Globus pallidus (tissue), 1 donor: Measurements from ENCODE around the gene PLP2.
"Not testable (repeated sequence)": the region's sequence is repeated elsewhere in the genome, so short reads cannot be mapped to it uniquely, and the experiment has no call there.

Experiments used
- DNase-seq: peaks from one replicate; pipeline ENCODE4 v3.0.0-alpha.2; 2015; ENCODE audit warnings: low spot score

The PLP2 gene, protein sequence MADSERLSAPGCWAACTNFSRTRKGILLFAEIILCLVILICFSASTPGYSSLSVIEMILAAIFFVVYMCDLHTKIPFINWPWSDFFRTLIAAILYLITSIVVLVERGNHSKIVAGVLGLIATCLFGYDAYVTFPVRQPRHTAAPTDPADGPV

DNA sequence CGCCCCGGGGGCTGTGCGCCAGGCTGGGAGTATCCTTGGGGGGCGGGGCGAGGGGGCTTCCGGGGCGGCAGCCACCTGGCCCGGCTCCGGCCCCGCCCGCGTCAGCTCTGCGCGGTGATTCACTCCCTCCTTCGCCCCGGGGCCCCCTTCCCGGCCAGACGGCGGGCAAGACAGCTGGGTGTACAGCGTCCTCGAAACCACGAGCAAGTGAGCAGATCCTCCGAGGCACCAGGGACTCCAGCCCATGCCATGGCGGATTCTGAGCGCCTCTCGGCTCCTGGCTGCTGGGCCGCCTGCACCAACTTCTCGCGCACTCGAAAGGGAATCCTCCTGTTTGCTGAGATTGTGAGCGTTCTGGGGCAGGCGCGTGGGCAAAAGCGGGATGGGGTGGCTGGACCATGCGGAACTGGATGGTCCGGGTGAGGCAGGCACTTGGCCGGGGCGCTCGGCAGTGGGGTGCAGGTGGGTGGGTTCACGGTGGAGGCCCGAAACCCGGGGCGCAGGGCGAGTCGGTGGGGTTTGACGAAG is at the start of gene PLP2:
Gene PLP2 (plus strand): TSS at position 147 of the 528 bp plus-strand sequence. CDS start 103 bp downstream, at position 250.
- DNase-seq = no peak

DNA sequence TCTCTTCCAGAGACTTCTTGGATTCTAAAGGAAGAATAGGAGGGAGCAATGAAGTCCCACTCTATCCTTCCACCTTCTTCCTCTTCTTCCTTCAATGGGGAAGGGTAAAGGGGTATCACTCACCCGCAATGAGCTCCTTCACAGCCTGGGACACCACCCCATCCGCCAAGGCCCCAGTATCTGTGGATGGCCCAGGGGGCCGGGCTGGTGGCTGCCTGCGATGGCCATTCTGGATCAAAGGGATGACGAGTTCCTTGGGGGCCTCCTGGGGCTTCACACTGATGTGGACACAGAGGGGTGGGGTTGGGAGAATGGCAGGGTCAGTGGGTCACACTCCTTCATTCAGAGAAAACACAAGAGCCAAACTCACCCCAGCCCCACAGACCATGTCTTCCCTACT is 49.2 kb upstream of the PLP2 start:
- DNase-seq = no peak

DNA sequence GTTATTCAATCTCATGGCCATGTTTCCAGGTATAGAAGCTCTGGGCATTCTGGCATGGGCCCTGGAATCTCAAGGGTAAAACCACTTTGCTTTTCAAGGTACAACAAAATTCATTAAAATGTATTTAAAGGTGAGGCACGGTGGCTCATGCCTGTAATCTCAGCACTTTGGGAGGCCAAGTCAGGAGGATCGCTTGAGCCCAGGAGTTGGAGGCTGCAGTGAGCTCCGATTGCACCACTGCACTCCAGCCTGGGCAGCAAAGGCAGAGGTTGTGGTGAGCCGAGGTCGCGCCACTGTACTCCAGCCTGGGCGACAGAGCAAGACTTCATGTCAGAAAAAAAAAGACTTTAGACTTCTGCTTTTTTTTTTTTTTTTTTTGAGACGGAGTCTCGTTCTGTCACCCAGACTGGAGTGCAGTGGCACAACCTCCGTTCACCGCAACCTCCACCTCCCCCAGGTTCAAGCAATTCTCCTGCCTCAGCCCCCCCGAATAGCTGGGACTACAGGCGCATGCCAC is 43.9 kb upstream of the PLP2 start:
- not testable (repeated sequence) for DNase-seq

DNA sequence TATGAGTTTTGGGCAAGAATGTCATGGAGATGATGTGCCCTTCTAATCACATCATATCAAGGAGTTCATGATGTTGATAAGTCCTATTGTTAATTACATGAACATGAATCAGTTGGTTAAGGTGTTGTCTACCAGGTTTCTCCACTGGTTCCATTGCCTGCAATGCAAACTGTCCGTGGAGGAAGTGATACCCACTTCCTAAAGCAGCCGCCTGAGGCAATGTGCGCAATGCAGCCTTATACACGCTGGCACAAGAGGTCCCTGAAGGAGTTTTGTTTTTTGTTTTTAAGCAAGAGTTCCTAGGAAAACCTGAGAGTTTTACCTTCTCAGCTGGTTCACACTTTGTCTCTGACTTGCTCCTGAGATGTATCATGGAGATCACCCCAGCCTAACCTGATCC is 42.3 kb upstream of the PLP2 start:
- DNase-seq = no peak

DNA sequence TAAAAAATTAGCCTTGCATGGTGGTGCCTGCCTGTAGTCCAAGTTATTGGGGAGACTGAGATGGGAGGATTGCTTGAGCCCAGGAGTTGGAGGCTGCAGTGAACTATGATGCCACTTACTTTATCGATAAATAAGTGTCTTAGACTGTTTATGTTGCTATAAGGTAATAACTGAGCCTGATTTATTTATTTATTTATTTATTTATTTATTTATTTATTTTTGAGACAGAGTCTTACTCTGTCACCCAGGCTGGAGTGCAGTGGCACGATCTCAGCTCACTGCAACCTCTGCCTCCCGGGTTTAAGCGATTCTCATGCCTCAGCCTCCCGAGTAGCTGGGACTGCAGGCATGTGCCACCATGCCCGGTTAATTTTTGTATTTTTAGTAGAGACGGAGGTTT is 39.4 kb upstream of the PLP2 start:
- DNase-seq = not testable (repeated sequence)

DNA sequence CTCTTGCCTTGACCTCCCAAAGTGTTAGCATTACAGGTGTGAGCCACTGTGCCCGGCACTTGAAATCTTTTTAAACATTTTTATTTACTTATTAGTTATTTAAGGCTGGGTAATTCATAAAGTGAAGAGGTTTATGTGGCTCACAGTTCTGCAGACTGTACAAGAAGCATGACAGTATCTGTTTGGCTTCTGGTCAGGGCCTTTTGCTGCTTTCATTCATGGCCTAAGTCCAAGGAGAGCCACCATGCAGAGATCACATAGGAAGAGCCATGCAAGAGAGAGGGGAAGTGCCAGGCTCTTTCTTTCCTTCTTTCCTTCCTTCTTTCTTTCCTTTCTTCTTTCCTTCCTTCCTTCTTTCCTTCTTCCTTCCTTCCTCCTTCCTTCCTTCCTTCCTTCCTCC is 37.9 kb upstream of the PLP2 start:
- DNase-seq = no peak

DNA sequence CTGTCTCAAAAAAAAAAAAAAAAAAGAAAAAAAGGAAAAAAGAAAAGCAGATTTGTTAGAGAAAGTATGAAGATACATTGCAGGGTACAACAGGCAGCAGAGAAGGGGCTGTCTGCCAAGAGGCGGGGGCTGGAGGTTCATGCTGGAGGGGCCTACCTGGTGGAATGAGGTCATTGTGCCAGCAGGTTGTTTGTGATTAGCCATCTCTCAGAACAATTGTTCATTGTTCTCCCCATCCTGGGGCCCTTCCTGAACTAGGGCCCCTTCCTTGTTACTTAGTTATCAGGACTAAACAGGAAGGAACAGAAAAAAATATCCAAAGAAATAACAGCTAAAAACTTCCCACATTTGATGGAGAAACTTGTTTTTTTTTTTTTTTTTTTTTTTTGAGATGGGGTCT is 34.2 kb upstream of the PLP2 start:
- DNase-seq = no peak

DNA sequence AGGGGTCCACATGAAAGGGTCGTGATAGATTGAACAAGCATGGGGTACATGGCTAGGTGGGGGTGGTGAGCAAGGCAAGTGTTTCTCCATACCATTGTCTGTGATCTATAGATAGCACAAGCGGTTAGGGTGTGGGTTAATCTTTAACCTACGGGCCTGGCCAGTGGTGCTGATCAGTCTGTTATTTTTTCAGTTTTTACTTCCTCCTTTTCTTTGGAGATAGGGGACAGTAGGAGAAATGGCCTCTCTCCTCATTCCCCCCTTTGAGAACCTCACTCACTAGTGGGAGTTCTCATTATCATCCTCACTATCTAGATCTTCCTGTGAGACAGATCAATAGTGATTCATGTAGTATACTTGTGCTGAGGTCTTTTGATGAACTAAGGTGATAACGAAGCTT is 32.0 kb upstream of the PLP2 start:
- no peak for DNase-seq

DNA sequence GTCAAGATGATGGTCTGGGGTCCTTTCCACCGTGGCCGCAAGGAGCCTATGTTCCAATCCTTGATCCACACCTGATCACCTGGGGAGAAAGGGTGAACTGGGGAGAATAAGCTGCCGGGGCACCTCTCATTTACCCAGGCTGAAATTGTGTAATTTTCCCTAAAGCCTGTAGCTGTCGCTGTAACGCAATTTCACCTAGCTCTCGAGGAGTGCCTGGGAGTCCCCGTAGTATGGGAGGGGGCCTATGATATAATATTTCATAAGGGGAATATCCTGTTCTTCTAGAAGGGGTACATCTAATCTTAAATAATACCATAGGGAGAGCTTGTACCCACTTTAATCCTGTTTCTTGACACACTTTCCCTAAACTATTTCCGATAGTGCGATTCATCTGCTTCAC is 29.4 kb upstream of the PLP2 start:
- DNase-seq = not testable (repeated sequence)

DNA sequence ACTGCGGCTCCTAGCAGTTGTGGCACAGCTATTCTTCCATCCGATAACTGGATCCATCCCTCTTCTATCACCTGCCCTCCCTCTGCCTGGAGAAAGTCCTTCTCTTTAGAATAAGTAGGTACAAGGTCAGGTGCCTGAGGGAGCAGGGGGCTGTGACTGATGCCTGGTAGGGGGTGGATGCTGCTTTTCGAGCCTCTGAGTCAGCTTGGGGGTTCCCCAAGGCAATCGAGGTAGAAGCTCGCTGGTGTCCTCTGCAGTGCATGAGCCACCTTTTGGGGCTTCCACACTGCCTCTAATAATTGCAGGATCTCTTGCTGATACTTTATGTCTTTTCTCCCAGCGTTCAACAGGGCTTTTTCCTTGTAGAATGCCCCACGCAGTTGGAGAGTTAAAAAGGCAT is 28.5 kb upstream of the PLP2 start:
- DNase-seq = not testable (repeated sequence)

DNA sequence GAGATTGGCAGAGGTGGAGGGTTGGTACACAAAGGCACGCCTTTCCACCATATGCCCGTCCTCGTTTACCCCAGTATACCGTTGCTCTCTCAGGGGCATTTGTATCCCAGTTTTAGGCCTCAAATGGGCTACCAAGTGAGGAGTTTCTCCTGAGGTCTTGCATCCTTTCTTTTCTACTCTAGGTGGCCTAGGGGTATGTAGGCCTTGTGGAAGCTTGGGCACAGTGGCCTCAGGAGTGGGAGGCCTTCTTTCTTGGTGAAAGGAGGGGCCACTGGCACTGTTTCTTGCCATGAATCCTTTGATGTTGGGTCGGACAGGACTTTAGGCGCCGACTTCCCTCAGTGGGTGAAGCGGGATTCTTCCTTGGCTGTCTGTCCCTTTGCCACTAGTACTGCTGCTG is 24.4 kb upstream of the PLP2 start:
- no peak for DNase-seq

DNA sequence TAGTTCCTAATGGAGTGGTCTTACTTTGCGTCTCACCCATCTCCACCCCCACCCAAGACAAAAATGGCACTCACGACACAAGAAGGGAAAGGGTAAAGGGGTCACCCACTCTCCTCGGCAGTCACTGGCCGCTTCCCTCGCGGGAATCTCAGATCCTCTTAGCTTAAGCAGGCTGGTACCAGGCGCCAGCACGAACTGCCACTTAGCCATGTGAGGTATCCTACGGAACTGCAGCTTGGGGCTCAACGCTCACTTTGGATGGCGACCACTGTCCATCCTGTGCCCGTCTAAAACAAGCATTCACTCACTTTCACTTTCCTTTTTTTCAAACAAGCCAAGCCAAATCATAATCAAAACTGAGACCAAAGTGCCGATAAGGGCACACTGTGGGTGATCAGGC is 23.8 kb upstream of the PLP2 start:
- no peak for DNase-seq

DNA sequence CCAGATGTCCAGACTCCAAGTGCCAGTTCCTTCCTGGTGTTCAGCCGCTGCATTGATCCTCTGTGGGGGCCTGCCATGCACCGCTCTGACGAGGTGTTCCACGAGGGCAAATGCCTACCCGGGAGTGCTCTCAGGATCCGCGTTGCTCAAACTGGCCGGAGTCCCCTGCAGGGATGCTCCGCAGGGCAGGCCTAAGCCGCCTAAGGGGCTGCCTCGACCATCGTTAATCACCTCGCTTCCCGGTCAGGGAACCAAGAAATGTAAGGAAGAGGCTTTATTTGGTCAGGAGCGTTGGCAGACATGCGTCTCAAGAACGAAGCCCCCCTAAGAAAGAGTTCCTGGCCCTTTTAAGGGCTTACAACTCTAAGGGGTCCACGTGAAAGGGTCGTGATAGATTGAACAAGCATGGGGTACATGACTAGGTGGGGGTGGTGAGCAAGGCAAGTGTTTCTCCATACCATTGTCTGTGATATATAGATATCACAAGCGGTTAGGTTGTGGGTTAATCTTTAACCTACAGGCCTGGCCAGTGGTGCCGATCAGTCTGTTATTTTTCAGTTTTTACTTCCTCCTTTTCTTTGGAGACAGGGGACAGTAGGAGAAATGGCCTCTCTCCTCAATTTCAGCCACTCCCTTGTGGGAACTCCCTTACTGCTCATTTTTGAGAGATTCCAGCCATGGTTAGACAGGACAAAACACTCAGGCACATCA is 23.2 kb upstream of the PLP2 start:
- DNase-seq = not testable (repeated sequence)

DNA sequence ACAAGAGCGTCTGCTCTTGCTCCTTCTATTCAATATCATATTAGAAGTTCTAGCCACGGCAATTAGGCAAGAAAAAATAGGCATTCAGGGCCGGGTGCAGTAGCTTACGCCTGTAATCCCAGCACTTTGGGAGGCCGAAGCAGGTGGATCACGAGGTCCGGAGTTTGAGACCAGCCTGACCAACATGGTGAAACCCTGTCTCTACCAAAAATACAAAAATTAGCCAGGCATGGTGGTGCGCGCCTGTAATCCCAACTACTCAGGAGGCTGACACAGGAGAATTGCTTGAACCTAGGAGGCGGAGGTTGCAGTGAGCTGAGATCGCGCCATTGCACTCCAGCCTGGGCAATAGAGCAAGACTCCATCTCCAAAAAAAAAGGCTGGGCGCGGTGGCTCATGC is 22.4 kb upstream of the PLP2 start:
- not testable (repeated sequence) for DNase-seq

DNA sequence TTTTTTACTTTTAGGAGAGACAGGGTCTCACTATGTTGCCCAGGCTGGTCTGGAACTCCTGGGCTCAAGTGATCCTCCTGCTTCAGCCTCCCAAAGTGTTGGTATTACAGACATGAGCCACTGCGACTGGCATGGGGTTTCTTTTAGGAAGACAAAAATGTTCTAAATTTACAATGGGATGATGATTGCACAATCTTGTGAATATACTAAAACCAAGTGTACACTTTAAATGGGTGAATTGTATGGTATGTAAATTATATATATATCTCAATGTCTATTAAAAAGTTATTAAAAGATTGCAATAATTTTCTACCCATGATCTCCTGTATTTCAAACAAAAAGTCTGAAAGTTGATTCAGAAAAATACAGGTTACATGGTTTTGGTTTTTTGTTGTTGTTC is 18.2 kb upstream of the PLP2 start:
- DNase-seq = no peak

DNA sequence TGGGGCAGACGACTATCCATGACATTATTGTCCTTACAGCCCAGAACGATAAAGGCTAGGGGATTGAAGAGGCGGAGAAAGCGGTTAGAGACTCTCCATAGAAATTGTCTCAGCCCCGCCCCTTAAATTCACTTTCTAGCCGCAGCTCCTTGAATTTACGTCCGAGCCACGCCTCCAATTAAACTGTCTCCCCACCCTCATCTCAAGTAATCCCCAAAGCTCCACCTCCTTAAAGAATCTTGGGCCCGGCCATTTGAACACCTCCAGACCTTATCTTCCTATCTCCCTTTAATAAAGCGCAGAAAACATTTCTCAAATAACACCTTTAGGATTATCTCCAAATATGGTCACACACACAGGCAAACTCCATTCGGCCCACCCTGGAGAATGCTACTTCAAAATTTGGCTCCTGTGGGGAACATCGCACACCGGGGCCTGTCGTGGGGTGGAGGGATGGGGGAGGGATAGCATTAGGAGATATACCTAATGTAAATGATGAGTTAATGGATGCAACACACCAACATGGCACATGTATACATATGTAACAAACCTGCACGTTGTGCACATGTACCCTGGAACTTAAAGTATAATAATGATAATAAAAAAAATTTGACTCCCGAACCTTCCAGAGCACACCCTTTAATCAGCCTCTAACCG is 16.3 kb upstream of the PLP2 start:
- DNase-seq = peak; percentile 31

DNA sequence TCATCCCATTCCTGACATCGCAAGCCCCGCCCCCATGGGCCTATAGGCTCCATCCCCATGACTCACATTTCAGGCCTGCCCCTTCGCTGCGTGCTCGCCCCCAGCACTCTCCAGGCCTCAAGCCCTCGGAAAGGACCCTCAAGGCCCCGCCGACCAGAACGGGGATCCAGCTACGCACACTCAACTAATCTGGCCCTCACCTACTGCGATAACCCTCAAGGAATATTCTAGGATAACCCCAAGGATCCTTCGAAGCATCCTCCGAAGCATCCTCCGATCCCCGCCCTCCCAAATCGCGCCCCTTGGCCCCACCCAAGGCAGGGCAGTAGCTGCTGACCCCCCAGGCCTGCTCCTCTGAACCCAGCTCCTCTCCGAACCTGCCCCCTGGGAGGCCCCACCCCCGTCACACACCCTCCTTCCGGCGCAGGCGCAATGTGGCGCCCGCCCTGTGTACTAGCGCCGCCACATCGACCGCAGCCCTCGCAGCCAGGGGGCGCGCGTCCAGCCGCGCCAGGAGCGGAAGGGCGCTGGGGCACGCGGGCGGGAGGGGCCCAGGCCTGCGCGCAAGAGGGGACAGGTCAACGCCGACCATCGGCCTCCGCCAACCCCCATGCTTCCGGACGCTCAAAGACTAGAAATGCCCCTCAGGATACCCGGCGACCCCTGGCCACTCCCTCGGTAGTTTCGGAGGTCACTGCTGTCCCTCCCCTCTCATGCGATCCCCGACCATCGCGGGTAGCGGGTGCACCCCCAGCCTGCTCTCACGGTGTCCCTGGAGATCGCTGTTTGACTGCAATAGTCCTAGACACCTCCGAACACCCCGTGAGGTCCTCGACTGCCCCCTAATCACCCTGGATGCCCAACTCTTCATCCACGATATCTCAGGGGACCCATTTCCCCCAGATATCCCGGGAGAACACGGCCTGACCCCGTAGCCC is 15.5 kb upstream of the PLP2 start:
- peak; percentile 88 for DNase-seq

DNA sequence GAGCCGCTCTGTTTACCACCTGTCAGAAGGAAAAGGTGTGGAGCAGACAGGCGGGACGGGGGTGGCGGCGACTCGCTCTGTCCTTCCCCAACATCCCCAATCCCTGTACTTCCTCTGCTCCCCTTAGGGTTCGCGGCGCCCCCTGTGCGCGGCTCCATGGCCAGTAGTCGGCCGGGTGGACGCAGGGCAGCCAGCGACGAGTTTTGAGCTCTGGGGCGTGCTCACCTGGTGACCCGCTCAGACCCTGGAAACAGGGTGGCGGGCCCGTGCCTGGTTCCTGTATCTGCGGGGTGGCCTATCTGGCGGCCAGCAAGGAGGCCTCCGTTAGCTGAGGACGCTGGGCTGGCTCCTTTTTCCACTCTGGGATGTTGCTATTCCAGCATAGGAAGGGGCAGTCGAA is 14.5 kb upstream of the PLP2 start:
- DNase-seq = no peak

DNA sequence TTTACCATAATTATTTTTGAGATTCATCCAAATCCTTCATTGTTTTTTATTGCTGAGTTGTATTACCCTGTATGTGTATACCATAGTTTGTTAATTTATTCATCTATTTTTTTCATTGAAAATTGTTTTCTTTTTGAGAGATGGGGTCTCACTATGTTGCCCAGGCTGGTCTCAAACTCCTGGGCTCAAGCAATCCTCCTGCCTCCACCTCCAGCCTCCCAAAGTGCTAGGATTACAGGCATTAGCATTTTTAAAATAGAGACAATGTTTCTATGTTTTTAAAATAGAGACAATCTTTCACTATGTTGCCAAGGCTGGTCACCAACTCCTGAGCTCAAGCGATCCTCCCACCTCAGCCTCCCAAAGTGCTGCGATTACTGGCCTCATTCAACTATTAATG is 10.8 kb upstream of the PLP2 start:
- DNase-seq = no peak

DNA sequence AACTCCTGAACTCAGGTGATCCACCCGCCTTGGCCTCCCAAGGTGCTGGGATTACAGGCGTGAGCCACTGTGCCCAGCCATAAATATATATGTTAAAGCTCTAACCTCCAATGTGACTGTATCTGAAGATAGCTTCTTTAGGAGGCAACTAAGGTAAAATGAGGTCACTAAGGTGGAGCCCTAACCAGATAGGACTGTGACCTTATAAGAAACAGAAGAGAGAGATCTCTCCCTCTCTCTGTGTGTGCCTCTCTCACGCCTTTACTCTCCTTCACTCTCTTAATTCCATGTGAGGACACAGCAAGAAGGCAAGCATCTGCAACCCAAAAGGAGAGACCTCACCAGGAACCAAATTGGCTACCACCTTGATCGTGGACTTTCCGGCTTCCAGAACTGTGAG is 10.1 kb upstream of the PLP2 start:
- no peak for DNase-seq

DNA sequence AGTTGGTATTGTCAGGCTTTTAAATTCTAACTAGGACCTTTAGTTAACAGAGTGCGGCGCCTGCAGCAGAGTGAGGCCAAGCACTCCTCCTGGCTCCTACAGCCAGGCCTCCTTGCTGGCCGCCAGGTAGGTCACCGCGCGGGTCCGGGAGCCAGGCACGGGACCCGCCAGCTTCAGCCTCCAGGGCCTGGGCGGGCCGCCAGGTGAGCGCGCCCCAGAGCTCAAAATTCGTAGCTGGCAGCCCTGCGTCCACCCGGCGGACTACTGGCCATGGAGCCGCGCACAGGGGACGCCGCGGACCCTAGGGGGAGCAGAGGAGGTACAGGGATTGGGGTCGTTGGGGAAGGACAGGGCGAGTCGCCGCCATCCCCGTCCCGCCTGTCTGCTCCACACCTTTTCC is 9.1 kb upstream of the PLP2 start, which contains the start of gene MAGIX:
Gene MAGIX (plus strand): TSS at position 139 of the 400 bp plus-strand sequence. CDS start 132 bp downstream, at position 271.
- DNase-seq = no peak
